Neuronal stem cell (in vitro differentiated cells): ENCODE results near the gene FAM193B.

Source experiments
- DNase-seq: peaks from one replicate; pipeline ENCODE4 v3.0.0-alpha.2; 2013; ENCODE audit warnings: low spot score
- H2AFZ ChIP-seq: one replicate; pipeline ENCODE4 v1.6.1; 2013; ENCODE audit warnings: mild to moderate bottlenecking, low read length, inconsistent platforms
- H2AK5ac ChIP-seq: 2 replicates; pipeline ENCODE4 v1.6.1; 2013; ENCODE audit warnings: low read depth, mild to moderate bottlenecking, inconsistent platforms, low read length, moderate library complexity, mixed read lengths
- H2BK120ac ChIP-seq: 2 replicates; pipeline ENCODE4 v1.6.1; 2013; ENCODE audit warnings: low read depth, mild to moderate bottlenecking, inconsistent platforms, low read length, moderate library complexity, mixed read lengths
- H2BK12ac ChIP-seq: one replicate; pipeline ENCODE4 v1.6.1; 2013; ENCODE audit warnings: low read length, inconsistent platforms
- H2BK15ac ChIP-seq: 2 replicates; pipeline ENCODE4 v1.6.1; 2013; ENCODE audit warnings: mild to moderate bottlenecking, low read length, inconsistent platforms, mixed read lengths
- H2BK5ac ChIP-seq: one replicate; pipeline ENCODE4 v1.6.1; 2013; ENCODE audit warnings: inconsistent platforms, mild to moderate bottlenecking, low read length, moderate library complexity
- H3K14ac ChIP-seq: one replicate; pipeline ENCODE4 v1.6.1; 2013; ENCODE audit warnings: low read length, inconsistent platforms
- H3K18ac ChIP-seq: 2 replicates; pipeline ENCODE4 v1.6.1; 2013; ENCODE audit warnings: low read length, inconsistent platforms
- H3K23ac ChIP-seq: 2 replicates; pipeline ENCODE4 v1.6.1; 2013; ENCODE audit warnings: low read depth, mild to moderate bottlenecking, mixed read lengths, low read length, inconsistent platforms; ENCODE audit not compliant: poor library complexity
- H3K27ac ChIP-seq: replicated peaks from 3 replicates; pipeline ENCODE4 v1.5.1; 2013; ENCODE audit warnings: low read length, inconsistent platforms
- H3K27me3 ChIP-seq, 3 experiments: 2 replicates each; pipeline ENCODE4 v1.6.1; 2013; ENCODE audit warnings: low read length in 3 of 3, mild to moderate bottlenecking in 2 of 3, inconsistent platforms in 1 of 3, low read depth in 1 of 3, mixed read lengths in 1 of 3, moderate library complexity in 1 of 3; ENCODE audit not compliant: control insufficient read depth in 3 of 3, insufficient read depth in 3 of 3
- H3K36me3 ChIP-seq, 2 donors: replicated peaks in 1 of 2; 2 replicates each; pipeline ENCODE4 v1.6.1; 2013; ENCODE audit warnings: low read length in 2 of 2; ENCODE audit not compliant: control insufficient read depth in 2 of 2, insufficient read depth in 2 of 2
- H3K4ac ChIP-seq: 2 replicates; pipeline ENCODE4 v1.6.1; 2013; ENCODE audit warnings: inconsistent platforms, mild to moderate bottlenecking, low read length, moderate library complexity
- H3K4me1 ChIP-seq, 2 donors: 1 replicate in 1 of 2; 2 replicates in 1 of 2; pipeline ENCODE4 v1.6.1; 2013; ENCODE audit warnings: low read length in 2 of 2, low read depth in 1 of 2; ENCODE audit not compliant: control insufficient read depth in 2 of 2, insufficient read depth in 1 of 2
- H3K4me2 ChIP-seq: one replicate; pipeline ENCODE4 v1.6.1; 2013; ENCODE audit warnings: mild to moderate bottlenecking, low read length, inconsistent platforms; ENCODE audit not compliant: insufficient read depth, poor library complexity, severe bottlenecking
- H3K4me3 ChIP-seq, 2 donors: 2 replicates each; pipeline ENCODE4 v1.5.1; 2013; ENCODE audit warnings: low read length in 2 of 2, mild to moderate bottlenecking in 2 of 2, inconsistent platforms in 1 of 2, moderate library complexity in 1 of 2
- H3K79me1 ChIP-seq: one replicate; pipeline ENCODE4 v1.6.1; 2013; ENCODE audit warnings: low read depth, mild to moderate bottlenecking, inconsistent platforms, low read length, moderate library complexity
- H3K9ac ChIP-seq: one replicate; pipeline ENCODE4 v1.6.1; 2013; ENCODE audit warnings: mild to moderate bottlenecking, low read depth, low read length, inconsistent platforms; ENCODE audit not compliant: poor library complexity
- H3K9me3 ChIP-seq, 2 donors: replicated peaks in 1 of 2; 2 replicates each; pipeline versions ENCODE3 to v1.6.1; 2013; ENCODE audit warnings: low read length in 2 of 2, mild to moderate bottlenecking in 2 of 2, inconsistent platforms in 1 of 2, low read depth in 1 of 2, mixed read lengths in 1 of 2, moderate library complexity in 1 of 2; ENCODE audit not compliant: control insufficient read depth in 2 of 2, insufficient read depth in 1 of 2
- H4K8ac ChIP-seq: one replicate; pipeline ENCODE4 v1.6.1; 2013; ENCODE audit warnings: low read depth, mild to moderate bottlenecking, inconsistent platforms, low read length, moderate library complexity
- H4K91ac ChIP-seq: one replicate; pipeline ENCODE4 v1.6.1; 2013; ENCODE audit warnings: low read length, low read depth, mild to moderate bottlenecking, inconsistent platforms; ENCODE audit not compliant: poor library complexity
- WGBS, 2 donors: extraction: QIAGEN DNeasy Blood & Tissue Kit; methylation state at CpG; one replicate each; pipeline ENCODE4 v1.1.7; 2013; ENCODE audit warnings: missing lambda C conversion rate in 2 of 2, mixed read lengths in 1 of 2; ENCODE audit not compliant: insufficient read length in 2 of 2, insufficient replicate concordance in 1 of 2; ENCODE audit errors: extremely low coverage in 2 of 2; 5-methylcytosine and 5-hydroxymethylcytosine counted together

Gene FAM193B

GRCh38 chr5:177599731-177600507, 45.6 kb upstream of the FAM193B start, which contains the start of gene B4GALT7:
TSS of gene B4GALT7 (plus strand) at chr5:177600132. CDS start at chr5:177600211, 79 bp downstream.
- Histone ChIP-seq H3K23ac (peak within 1 kb of the TSS; percentile 22), H3K18ac (peak within 1 kb of the TSS; percentile 89), H3K4ac (no peak within 1 kb of the TSS), H3K4me1 (peaks cover 3 to 5% of the 10 kb centered on the region in 2 donors), H3K4me3 (peak within 1 kb of the TSS; percentile 81 to 98), H2BK12ac (no peak within 1 kb of the TSS), H2AK5ac (no peak within 1 kb of the TSS), H3K27ac (no peak within 1 kb of the TSS), H3K36me3 (peaks cover 14 to 21% of the 10 kb centered on the region in 2 donors), H4K91ac (no peak within 1 kb of the TSS), H3K14ac (peak within 1 kb of the TSS; percentile 59), H4K8ac (no peak within 1 kb of the TSS), H2BK120ac (no peak within 1 kb of the TSS), H2BK15ac (no peak within 1 kb of the TSS), H2BK5ac (no peak within 1 kb of the TSS), H2AFZ (peak within 1 kb of the TSS; percentile 100), H3K4me2 (peak within 1 kb of the TSS; percentile 94), H3K9me3 (no peaks in the 10 kb centered on the region), H3K9ac (peak within 1 kb of the TSS; percentile 87), H3K79me1 (no peaks in the 10 kb centered on the region), H3K27me3 (no peaks in the 10 kb centered on the region)
- WGBS, 2 donors, result no CpG with 5 or more reads among the region's 86 CpGs
- peak; percentile 75 for DNase-seq

- no peak overlapping the region for H2BK15ac ChIP-seq
- no peak overlapping the region for H2BK120ac ChIP-seq
Observed at GRCh38 chr5:177598477-177598876, 44.1 kb upstream of the FAM193B start.

GRCh38 chr5:177596775-177597238, 42.4 kb upstream of the FAM193B start:
- H3K14ac ChIP-seq, result no peak overlapping the region
- no peak overlapping the region for H3K18ac ChIP-seq
- H3K4ac ChIP-seq, result no peak overlapping the region
- H4K91ac ChIP-seq, result no peak overlapping the region
- H3K27ac ChIP-seq, result no peak overlapping the region
- H2BK120ac ChIP-seq, result no peak overlapping the region
- no peak overlapping the region for H2BK5ac ChIP-seq
- no peak overlapping the region for H3K23ac ChIP-seq
- no peak overlapping the region for H2BK12ac ChIP-seq
- H3K4me3 ChIP-seq, result no peak overlapping the region
- H3K4me1 ChIP-seq, result peaks cover 6 to 9% of the 10 kb centered on the region in 2 donors
- H3K9ac ChIP-seq, result no peak overlapping the region
- peaks cover 5% of the 10 kb centered on the region for H3K79me1 ChIP-seq
- H2AK5ac ChIP-seq, result no peak overlapping the region
- H2BK15ac ChIP-seq, result no peak overlapping the region
- H2AFZ ChIP-seq, result no peak overlapping the region
- DNase-seq, result no peak
- no peaks in the 10 kb centered on the region for H3K9me3 ChIP-seq
- no peaks in the 10 kb centered on the region for H3K27me3 ChIP-seq
- H3K36me3 ChIP-seq, result peaks cover 29 to 39% of the 10 kb centered on the region in 2 donors
- no peak overlapping the region for H3K4me2 ChIP-seq
- WGBS, 2 donors, result no CpG with 5 or more reads among the region's 2 CpGs
- no peak overlapping the region for H4K8ac ChIP-seq

More at GRCh38 chr5:177598477-177598876, 44.1 kb upstream of the FAM193B start:
- H4K8ac ChIP-seq, result no peak overlapping the region
- no peak overlapping the region for H2BK12ac ChIP-seq
- H3K9me3 ChIP-seq, result no peaks in the 10 kb centered on the region
- H2AFZ ChIP-seq, result no peak overlapping the region
- H4K91ac ChIP-seq, result no peak overlapping the region
- H2AK5ac ChIP-seq, result no peak overlapping the region
- no peak overlapping the region for H3K18ac ChIP-seq
- H3K9ac ChIP-seq, result no peak overlapping the region
- H3K4me3 ChIP-seq, result no peak overlapping the region
- H3K4ac ChIP-seq, result no peak overlapping the region
- no peaks in the 10 kb centered on the region for H3K79me1 ChIP-seq
- no peak overlapping the region for H2BK5ac ChIP-seq
- no peak overlapping the region for H3K27ac ChIP-seq
- H3K27me3 ChIP-seq, result no peaks in the 10 kb centered on the region
- H3K23ac ChIP-seq, result no peak overlapping the region
- H3K14ac ChIP-seq, result no peak overlapping the region
- DNase-seq, result no peak
- peaks cover 26 to 34% of the 10 kb centered on the region in 2 donors for H3K36me3 ChIP-seq
- no peak overlapping the region for H3K4me2 ChIP-seq
- H3K4me1 ChIP-seq, result peaks cover 3 to 5% of the 10 kb centered on the region in 2 donors
- no CpG with 5 or more reads among the region's 5 CpGs for WGBS, 2 donors

- WGBS, 2 donors, result no CpG with 5 or more reads among the region's 2 CpGs
Observed at GRCh38 chr5:177595991-177596774, 41.8 kb upstream of the FAM193B start.

More at GRCh38 chr5:177595991-177596774, 41.8 kb upstream of the FAM193B start:
- Histone ChIP-seq H3K9ac (no peak overlapping the region), H3K4ac (no peak overlapping the region), H3K4me1 (peaks cover 6 to 8% of the 10 kb centered on the region in 2 donors), H2AK5ac (no peak overlapping the region), H2BK12ac (no peak overlapping the region), H3K9me3 (no peaks in the 10 kb centered on the region), H3K14ac (no peak overlapping the region), H2BK5ac (no peak overlapping the region), H3K36me3 (peaks cover 29 to 39% of the 10 kb centered on the region in 2 donors), H2BK120ac (no peak overlapping the region), H4K91ac (no peak overlapping the region), H3K23ac (no peak overlapping the region), H3K27ac (no peak overlapping the region), H3K4me3 (no peak overlapping the region), H3K4me2 (no peak overlapping the region), H4K8ac (no peak overlapping the region), H3K18ac (no peak overlapping the region), H2AFZ (no peak overlapping the region), H2BK15ac (no peak overlapping the region), H3K79me1 (peaks cover 5% of the 10 kb centered on the region), H3K27me3 (no peaks in the 10 kb centered on the region)
- DNase-seq, result no peak
